HepG2 (cell line): Measurements from ENCODE around the gene PTPRC. TPM values are rescaled to one million over a fixed set of nuclear protein-coding genes. Genes with fewer than 3 reads are reported as not detected.

Source experiments
- ATAC-seq: fragments of 200-7000 bp; cut with Tn5 transposase; 3 replicates; pipeline ENCODE4 v1.9.1; 2020; ENCODE audit warnings: mild to moderate bottlenecking, moderate library complexity
- BruUV-seq: library from RNA; stranded (reverse); fragments of 400-500 nt; replicated peaks from 2 replicates; lab custom pipeline; 2021; lab: Mats Ljungman, UMichigan
- CTCF ChIA-PET: fragments of 300-600 bp; formaldehyde crosslinking; extraction: SDS; loops from one replicate; lab custom pipeline; 2021; ENCODE audit warnings: low total read pairs, inconsistent platforms, low intra/inter-chr PET ratio; lab: Yijun Ruan, JAX
- POLR2A ChIA-PET: fragments of 350-600 bp; sonication (Branson Sonifier 250); formaldehyde crosslinking; loops from one replicate; lab custom pipeline; 2020; ENCODE audit warnings: antibody characterized with exemption, inconsistent platforms; lab: Yijun Ruan, JAX
- DNase-seq: peaks from one replicate; pipeline ENCODE4 v3.0.0-alpha.2; 2015; ENCODE audit warnings: low spot score
- FAIRE-seq: peaks from 3 replicates; lab custom pipeline; 2011; peaks lifted over from hg19 to GRCh38; lab: Jason Lieb, UNC
- H2AFZ ChIP-seq: one replicate; pipeline ENCODE4 v1.6.1; 2011; ENCODE audit warnings: low read length, inconsistent platforms
- H3K27ac ChIP-seq: fragments of 300-600 bp; 3 replicates; pipeline ENCODE4 v1.8.0; 2011; ENCODE audit warnings: mixed run types, mild to moderate bottlenecking, mixed read lengths, low read length, inconsistent platforms; ENCODE audit not compliant: insufficient read depth; ENCODE audit errors: extremely low read length
- H3K27me3 ChIP-seq, 2 experiments: fragments of 200-600 bp in 1 of 2; 2 replicates in 1 of 2; 3 replicates in 1 of 2; pipeline versions ENCODE4 v1.6.0 to v1.8.0; 2011; ENCODE audit warnings: low read length in 2 of 2, mild to moderate bottlenecking in 2 of 2, moderate library complexity in 2 of 2, inconsistent platforms in 1 of 2; ENCODE audit not compliant: insufficient read depth in 2 of 2, control insufficient read depth in 1 of 2
- H3K36me3 ChIP-seq, 2 experiments: fragments of 200-600 bp in 1 of 2; replicated peaks in 1 of 2; 2 replicates in 1 of 2; 3 replicates in 1 of 2; pipeline versions ENCODE4 v1.5.1 to v1.8.0; 2011; ENCODE audit warnings: low read length in 2 of 2, inconsistent platforms in 1 of 2; ENCODE audit not compliant: insufficient read depth in 2 of 2, control insufficient read depth in 1 of 2
- H3K4me1 ChIP-seq: 2 replicates; pipeline ENCODE4 v1.5.1; 2012; ENCODE audit warnings: low read length, inconsistent platforms; ENCODE audit not compliant: insufficient read depth
- H3K4me2 ChIP-seq: 2 replicates; pipeline ENCODE4 v1.6.0; 2011; ENCODE audit warnings: low read depth, low read length, inconsistent platforms
- H3K4me3 ChIP-seq, 3 experiments: fragments of 200-600 bp in 1 of 3; sonication (generic), shearing (Covaris generic) in 1 of 3; replicated peaks in 1 of 3; 2 replicates each; pipeline ENCODE4 v1.5.1; 2011 to 2016; ENCODE audit warnings: low read length in 3 of 3, inconsistent platforms in 2 of 3, low read depth in 2 of 3, mild to moderate bottlenecking in 2 of 3, control low read depth in 1 of 3, mixed read lengths in 1 of 3; ENCODE audit not compliant: insufficient read depth in 1 of 3
- H3K79me2 ChIP-seq: one replicate; pipeline ENCODE4 v1.6.1; 2011; ENCODE audit warnings: low read length, inconsistent platforms; ENCODE audit not compliant: insufficient read depth
- H3K9ac ChIP-seq: 2 replicates; pipeline ENCODE4 v1.6.0; 2011; ENCODE audit warnings: mild to moderate bottlenecking, low read depth, low read length, inconsistent platforms; ENCODE audit not compliant: insufficient read depth
- H3K9me3 ChIP-seq: 2 replicates; pipeline ENCODE4 v1.5.1; 2012; ENCODE audit warnings: mild to moderate bottlenecking, low read length
- H4K20me1 ChIP-seq: 2 replicates; pipeline ENCODE4 v1.6.0; 2011; ENCODE audit warnings: inconsistent platforms, mild to moderate bottlenecking, low read length, moderate library complexity; ENCODE audit not compliant: insufficient read depth
- DDIT3 ChIP-seq: sonication (generic); formaldehyde crosslinking; IDR thresholded peaks from 2 replicates; pipeline ENCODE4 v1.4.0; 2020; ENCODE audit warnings: mild to moderate bottlenecking, missing genetic modification reagents
- HOXA5 ChIP-seq: sonication (generic); formaldehyde crosslinking; IDR thresholded peaks from 2 replicates; pipeline ENCODE4 v1.4.0; 2020; ENCODE audit warnings: missing genetic modification reagents
- MYNN ChIP-seq: sonication (generic); formaldehyde crosslinking; IDR thresholded peaks from 2 replicates; pipeline ENCODE4 v1.4.0; 2020; ENCODE audit warnings: mild to moderate bottlenecking, low read depth, missing genetic modification reagents
- TIGD3 ChIP-seq: sonication (generic); formaldehyde crosslinking; IDR thresholded peaks from 2 replicates; pipeline ENCODE4 v1.5.1; 2020; ENCODE audit warnings: mild to moderate bottlenecking, missing genetic modification reagents, borderline replicate concordance
- ZFAT ChIP-seq: sonication (generic); formaldehyde crosslinking; conservative IDR thresholded peaks from 2 replicates; pipeline ENCODE4 v1.8.1; 2023; ENCODE audit warnings: missing genetic modification reagents, inconsistent platforms
- ZNF558 ChIP-seq: sonication (generic); formaldehyde crosslinking; IDR thresholded peaks from 2 replicates; pipeline ENCODE4 v1.9.0; 2022; ENCODE audit warnings: mild to moderate bottlenecking, missing genetic modification reagents, borderline replicate concordance
- ZNF781 ChIP-seq: sonication (generic); formaldehyde crosslinking; IDR thresholded peaks from 2 replicates; pipeline ENCODE4 v1.5.1; 2020; ENCODE audit warnings: borderline replicate concordance, mild to moderate bottlenecking, missing genetic modification reagents; ENCODE audit errors: not compliant biosample characterization
- ZNF878 ChIP-seq: sonication (generic); formaldehyde crosslinking; IDR thresholded peaks from 2 replicates; pipeline ENCODE4 v1.8.1; 2023; ENCODE audit warnings: mild to moderate bottlenecking, missing genetic modification reagents, moderate library complexity
- WGBS: methylation state at CpG from one replicate; pipeline ENCODE4 v1.1.6; 2017; ENCODE audit warnings: low lambda C conversion rate; 5-methylcytosine and 5-hydroxymethylcytosine counted together
- in situ Hi-C: cut with HindIII; loops from 2 replicates; pipeline ENCODE4 v1.10.0; 2017; ENCODE audit warnings: low pct_unique_long_range_greater_than_20kb; ENCODE audit not compliant: extremely low pct_ligation_motif_present
- intact Hi-C: fragments of 100-400 bp; cut with micrococcal nuclease; formaldehyde crosslinking; loops from one replicate; pipeline ENCODE4 v1.10.0; 2022; ENCODE audit not compliant: unreplicated experiment
- polyA plus RNA-seq, 8 experiments: library from polyadenylated mRNA; depleted of rRNA in 3 of 8; stranded (reverse) in 7 of 8; unstranded in 1 of 8; fragments of >200 nt; fragmentation: Illumina TruSeq in 4 of 8; extraction: Trizol in 4 of 8; gene quantifications; 2 replicates each; pipeline versions ENCODE4 v1.2.1 to v1.2.3, GENCODE V29; 2011 to 2016; ENCODE audit warnings: low read depth in 4 of 8, missing spikeins in 1 of 8, mixed read lengths in 1 of 8; ENCODE audit not compliant: insufficient read depth in 1 of 8
- total RNA-seq, 5 experiments: library from RNA; depleted of rRNA; stranded (reverse); fragments of >200 nt; fragmentation: Illumina TruSeq; extraction: Trizol; gene quantifications; 2 replicates each; pipeline ENCODE4 v1.2.3, GENCODE V29; 2016; ENCODE audit warnings: low read depth in 1 of 5

PTPRC gene
- total and polyA plus RNA-seq, 2 of the 13 experiments (the other 11 are each of a cell fraction or from before 2014, with no cell fraction given): not detected

- TF ChIP-seq DDIT3 (CRISPR knock-in tag): no peak
- TF ChIP-seq ZFAT (CRISPR knock-in tag): no peak
- no peak for TF ChIP-seq ZNF558 (CRISPR knock-in tag)
- no peak for TF ChIP-seq ZNF878 (CRISPR knock-in tag)
Observed at GRCh38 chr1:198662821-198663220, 24.0 kb downstream of the PTPRC start (continued).

- H2AFZ ChIP-seq: no peak overlapping the region
- DNase-seq (no peak), ATAC-seq (no peak), FAIRE-seq (no peak)
- BruUV-seq: no TSS peak
- ChIA-PET CTCF (no interaction called here), POLR2A (no interaction called here)
- in situ Hi-C loops: no loop called here
- no peaks in the 10 kb centered on the region for H3K9me3 ChIP-seq
- no peak overlapping the region for H3K27ac ChIP-seq
- WGBS: 8% methylated on average over 7 of the region's 7 CpGs
- no peak for TF ChIP-seq ZNF781 (CRISPR knock-in tag)
- no peak for TF ChIP-seq MYNN
- no peak for TF ChIP-seq HOXA5
- no peak for TF ChIP-seq TIGD3 (CRISPR knock-in tag)
- no peaks in the 10 kb centered on the region for H3K4me1 ChIP-seq
- no peaks in the 10 kb centered on the region for H3K27me3 ChIP-seq
- H3K79me2 ChIP-seq: no peaks in the 10 kb centered on the region
- H4K20me1 ChIP-seq: no peaks in the 10 kb centered on the region
- H3K36me3 ChIP-seq: no peaks in the 10 kb centered on the region
- no peak overlapping the region for H3K4me3 ChIP-seq
- H3K4me2 ChIP-seq: no peak overlapping the region
- no peak overlapping the region for H3K9ac ChIP-seq
- intact Hi-C loops: no loop called here
Observed at GRCh38 chr1:198664068-198664788, 25.4 kb downstream of the PTPRC start.
